ENCODE measurements around the gene SLIT3.

Gene SLIT3

GRCh38 chr5:168675883-168676408 is 625.0 kb downstream of the SLIT3 start:
- no peak for DNase-seq

GRCh38 chr5:168674893-168675482 is 626.0 kb downstream of the SLIT3 start:
- DNase-seq, result no peak

GRCh38 chr5:168672888-168673287 is 628.1 kb downstream of the SLIT3 start:
- DNase-seq, result no peak

- DNase-seq, result no peak
Measured at GRCh38 chr5:168672016-168672415, 628.9 kb downstream of the SLIT3 start.

GRCh38 chr5:168670881-168671575 is 629.9 kb downstream of the SLIT3 start:
- DNase-seq, result no peak

- DNase-seq, result no peak
Measured at GRCh38 chr5:168669668-168670378, 631.1 kb downstream of the SLIT3 start.

GRCh38 chr5:168669156-168669555 is 631.8 kb downstream of the SLIT3 start:
- no peak for DNase-seq

- DNase-seq, result no peak
Measured at GRCh38 chr5:168668078-168668477, 632.9 kb downstream of the SLIT3 start.

- DNase-seq, result no peak
Measured at GRCh38 chr5:168667301-168667840, 633.6 kb downstream of the SLIT3 start.

GRCh38 chr5:168666356-168666755 is 634.6 kb downstream of the SLIT3 start:
- DNase-seq, result no peak

- DNase-seq, result no peak
Measured at GRCh38 chr5:168663276-168664004, 637.5 kb downstream of the SLIT3 start.

GRCh38 chr5:168661593-168662485 is 639.1 kb downstream of the SLIT3 start:
- DNase-seq, result no peak

- no peak for DNase-seq
Measured at GRCh38 chr5:168660691-168661090, 640.2 kb downstream of the SLIT3 start.

GRCh38 chr5:168659286-168659847 is 641.6 kb downstream of the SLIT3 start:
- DNase-seq, result no peak

GRCh38 chr5:168658394-168658793 is 642.5 kb downstream of the SLIT3 start:
- DNase-seq, result no peak

- DNase-seq, result no peak
Measured at GRCh38 chr5:168656633-168657032, 644.3 kb downstream of the SLIT3 start.

- no peak for DNase-seq
Measured at GRCh38 chr5:168655316-168655715, 645.6 kb downstream of the SLIT3 start.

- DNase-seq, result no peak
Measured at GRCh38 chr5:168654211-168654721, 646.7 kb downstream of the SLIT3 start.

GRCh38 chr5:168653626-168654025 is 647.3 kb downstream of the SLIT3 start:
- no peak for DNase-seq

GRCh38 chr5:168651648-168652047 is 649.3 kb downstream of the SLIT3 start:
- no peak for DNase-seq

GRCh38 chr5:168649306-168649705 is 651.6 kb downstream of the SLIT3 start:
- DNase-seq, result no peak

All from stimulated activated naive CD4-positive, alpha-beta T cell treated with Interleukin-2 at 50 U/mL for 16 hours (primary cell).